Activated effector memory CD4-positive, alpha-beta T cell treated with Interleukin-2 at 50 U/mL for 16 hours (primary cell): ENCODE measurements around the gene GALNT6.
"Not testable (repeated sequence)": the region's sequence is repeated elsewhere in the genome, so short reads cannot be mapped to it uniquely, and the experiment has no call there.

Experiments
- DNase-seq: peaks from one replicate; pipeline ENCODE4 v3.0.0-alpha.2; 2020

Gene GALNT6

DNA sequence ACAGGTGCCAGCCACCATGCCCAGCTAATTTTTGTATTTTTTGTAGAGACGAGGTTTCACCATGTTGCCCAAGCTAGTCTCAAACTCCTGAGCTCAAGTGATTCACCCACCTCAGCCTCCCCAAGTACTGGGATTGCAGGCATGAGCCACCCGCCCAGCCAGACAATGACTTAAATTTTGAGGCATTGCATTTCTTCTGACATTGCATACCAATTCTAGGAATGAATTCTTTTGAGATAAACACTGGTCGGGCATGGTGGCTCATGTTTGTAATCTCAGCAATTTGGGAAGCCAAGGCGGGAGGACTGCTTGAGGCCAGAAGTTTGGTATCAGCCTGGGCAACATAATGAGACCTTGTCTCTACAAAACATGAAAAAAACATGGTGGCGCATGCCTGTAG is 42.2 kb downstream of the GALNT6 start:
- DNase-seq: no peak

DNA sequence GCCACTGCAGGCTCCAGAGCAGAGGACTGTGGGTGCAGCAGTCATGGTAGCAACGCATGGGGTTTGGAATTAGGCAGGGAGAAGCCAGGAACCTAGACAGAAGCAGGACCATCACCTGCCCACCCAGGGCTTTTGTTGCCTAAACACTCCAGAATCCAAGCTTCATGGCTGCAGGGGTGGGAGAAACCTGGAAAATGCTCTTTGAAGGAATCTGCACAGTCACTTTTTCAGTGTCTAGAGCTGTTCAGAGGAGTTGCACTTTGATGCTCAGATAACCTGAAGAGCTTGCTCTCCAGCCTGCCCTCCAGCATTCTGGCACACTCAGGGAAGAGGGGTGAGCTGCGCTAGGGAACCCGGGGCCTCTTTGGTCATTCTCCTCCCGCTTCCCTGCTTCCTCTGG is 43.1 kb downstream of the GALNT6 start:
- no peak for DNase-seq

DNA sequence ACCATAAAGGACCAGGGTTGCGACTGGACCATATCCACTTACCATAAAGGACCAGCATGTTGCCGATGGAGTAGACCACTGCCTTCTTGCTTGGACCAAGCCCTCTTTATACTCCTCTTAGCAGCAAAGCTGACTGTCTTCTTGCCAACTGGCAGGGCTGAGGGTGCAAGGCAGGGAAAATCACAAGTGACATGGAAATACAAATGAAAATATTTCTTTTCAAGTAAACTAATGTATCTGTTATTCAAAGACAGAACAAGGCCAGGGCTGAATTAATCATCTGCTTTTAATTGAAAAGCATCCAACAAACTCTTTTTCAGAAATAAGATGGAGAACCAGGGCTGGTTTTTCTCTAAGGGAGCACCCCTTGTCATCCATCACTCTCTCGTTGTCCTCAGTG is 44.6 kb downstream of the GALNT6 start, which contains the start of gene CELA1:
TSS of gene CELA1 (minus strand) at position 99 of the 400 bp plus-strand sequence. CDS start at position 58, 41 bp downstream.
- DNase-seq: no peak

DNA sequence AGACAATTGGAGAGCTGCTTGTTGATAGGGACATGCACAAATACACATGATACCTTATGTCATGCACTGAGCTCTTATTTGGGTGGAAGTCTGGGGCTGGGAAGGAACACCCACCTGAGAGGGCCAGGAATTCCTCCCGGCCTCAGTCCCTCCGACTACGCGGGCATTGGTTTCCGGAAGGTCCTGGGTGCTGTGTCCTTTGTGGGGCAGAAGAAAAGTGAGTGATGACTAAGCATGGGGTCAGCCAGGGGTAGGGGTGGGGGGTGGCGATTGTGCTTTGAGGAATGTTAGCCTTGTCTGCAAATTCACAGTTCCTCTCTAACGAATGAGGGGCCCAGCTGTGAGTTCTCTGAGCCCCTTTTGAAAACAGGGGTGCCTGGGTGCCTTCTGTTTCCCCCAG is 45.5 kb downstream of the GALNT6 start:
- no peak for DNase-seq

DNA sequence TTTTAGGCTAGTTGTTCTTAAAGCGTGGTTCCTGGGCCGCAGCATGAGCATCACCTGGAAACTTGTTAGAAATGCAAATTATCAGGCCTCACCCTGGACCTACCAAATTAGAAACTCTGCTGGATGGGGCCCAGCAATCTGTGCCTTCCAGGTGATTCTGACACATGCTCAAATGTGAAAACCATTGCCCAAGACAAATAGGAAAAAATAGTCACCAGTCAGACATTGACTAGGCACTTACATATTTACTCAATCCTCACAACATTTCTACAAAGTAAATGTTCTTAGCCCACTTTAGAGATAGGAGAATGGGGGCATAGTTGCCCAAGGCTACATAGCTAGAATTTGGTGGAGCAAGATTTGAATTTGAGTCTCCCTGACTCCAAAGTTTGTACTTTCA is 48.0 kb downstream of the GALNT6 start:
- DNase-seq: no peak

DNA sequence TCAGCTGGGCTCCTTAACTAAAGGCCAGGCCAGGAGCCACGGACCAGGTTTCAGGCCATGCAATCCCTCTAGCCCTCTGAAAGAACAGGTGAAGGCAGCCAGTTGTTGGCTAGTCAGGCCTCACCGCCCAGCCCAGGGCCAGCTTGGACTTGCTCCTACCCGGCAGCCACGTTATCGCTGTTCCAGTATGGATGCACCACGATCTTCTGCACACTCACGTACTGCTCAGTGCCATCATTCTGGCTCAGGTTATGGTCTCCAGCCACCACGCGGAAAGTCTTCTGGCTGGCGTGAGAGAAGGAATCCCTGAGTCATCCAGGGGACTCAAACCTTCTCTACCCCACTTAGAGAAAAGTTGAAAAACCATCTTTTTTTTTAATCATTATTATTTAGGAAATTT is 48.8 kb downstream of the GALNT6 start:
- no peak for DNase-seq

DNA sequence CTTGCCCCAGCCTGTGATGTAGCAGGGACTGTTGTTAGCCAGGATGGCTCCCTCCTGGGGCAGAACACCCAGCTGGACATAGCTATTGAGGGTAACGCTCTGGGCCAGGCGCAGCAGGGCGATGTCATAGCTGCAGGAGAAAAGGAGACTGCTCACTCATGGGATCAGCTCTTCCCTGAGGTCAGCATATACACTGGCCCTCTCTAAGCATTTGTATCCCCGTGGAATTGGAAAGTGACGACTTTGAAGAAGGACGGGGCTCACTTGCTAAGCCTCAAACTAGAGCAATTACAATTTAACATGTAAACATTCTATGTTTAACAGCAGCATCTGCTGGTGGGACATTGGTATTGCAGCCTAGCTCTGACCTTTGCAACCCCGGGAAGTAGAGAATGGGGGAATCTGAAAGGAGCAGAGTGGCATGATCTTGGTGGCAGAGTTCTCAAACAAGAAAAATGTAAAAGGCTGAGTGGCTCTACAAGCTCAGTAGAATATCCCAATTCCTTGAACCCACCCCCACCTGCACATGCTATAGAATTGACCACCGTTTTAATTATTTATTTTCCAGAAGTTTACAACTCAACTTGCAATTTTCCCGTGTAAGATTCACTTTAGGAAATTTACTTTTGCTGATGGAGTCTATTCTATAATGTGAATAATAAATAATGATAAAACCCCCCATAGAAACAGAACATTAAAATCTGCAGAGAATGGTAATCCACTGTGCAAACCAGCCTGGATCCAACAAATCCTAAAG is 49.8 kb downstream of the GALNT6 start:
- peak; percentile 51 for DNase-seq

DNA sequence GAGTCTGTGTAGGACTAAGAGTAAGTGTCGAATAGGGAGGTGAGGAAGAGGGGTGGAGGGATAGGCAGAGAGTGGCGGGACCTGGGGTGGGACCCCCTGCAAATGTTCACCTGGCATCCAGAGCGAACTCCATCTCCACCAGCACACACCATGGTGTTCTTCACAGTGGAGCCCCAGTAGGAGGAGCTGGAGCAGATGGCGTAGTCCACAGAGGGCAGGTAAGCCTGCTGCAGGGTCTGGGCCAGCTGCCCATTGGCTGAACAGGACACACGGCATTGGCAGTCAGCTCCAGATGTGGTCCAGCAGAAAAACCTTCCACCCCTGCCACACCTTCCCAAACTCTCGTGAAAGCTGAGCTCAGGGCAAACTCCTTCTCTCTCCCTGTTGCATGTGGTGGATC is 51.5 kb downstream of the GALNT6 start:
- no peak for DNase-seq

DNA sequence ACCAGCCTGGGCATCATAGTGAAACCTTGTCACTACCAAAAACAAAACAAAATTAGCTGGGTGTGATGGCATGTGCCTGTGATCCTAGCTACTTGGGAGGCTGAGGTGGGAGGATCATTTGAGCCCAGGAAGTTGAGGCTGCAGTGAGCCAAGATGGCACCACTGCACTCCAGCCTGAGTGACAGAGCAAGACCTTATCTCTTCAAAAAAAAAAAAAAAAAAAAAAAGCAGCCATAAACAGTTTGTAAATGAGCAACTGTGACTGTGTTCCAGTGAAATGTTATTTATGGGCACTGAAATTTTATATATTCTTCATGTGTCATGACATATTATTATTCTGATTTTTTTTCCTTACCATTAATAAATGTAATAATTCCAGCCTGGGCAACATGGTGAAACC is 53.9 kb downstream of the GALNT6 start:
- not testable (repeated sequence) for DNase-seq

DNA sequence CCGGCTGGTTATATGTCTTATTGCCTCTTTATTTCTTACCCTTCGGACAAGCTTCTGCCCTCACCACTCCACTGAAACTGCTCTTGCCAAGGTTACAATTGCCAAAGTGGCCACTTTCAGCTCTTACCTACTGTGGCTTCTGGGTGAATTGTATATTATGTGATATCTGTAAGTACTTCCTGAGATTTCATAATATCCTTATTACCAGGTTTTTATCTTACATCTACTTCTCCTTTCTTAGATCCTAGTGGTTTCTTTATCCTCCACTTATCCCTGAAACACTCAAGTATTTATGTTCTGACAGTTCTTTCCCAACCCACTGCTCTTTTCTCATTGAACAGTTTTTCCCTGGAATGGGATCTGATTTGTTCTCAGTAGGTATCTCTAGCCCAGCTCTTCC is 55.3 kb downstream of the GALNT6 start:
- DNase-seq: no peak

DNA sequence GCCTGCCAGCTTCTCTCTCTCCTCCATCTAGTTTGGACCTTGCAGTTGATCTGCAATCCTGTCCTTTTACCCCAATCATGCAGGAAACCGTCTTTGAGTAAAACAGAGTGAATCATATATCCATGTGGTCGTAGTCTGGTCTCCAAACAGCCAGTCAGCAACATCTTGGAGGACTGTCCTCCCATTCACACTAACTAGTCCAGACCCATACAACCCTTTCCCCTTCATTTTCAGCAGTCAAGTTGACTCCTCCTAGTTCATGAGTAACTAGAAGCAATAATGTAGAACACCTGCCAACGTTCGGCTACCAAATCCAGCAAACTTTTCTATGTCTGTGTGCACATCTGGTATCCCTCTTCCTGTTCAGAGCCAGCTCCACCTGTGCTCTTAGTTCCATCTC is 56.4 kb downstream of the GALNT6 start:
- no peak for DNase-seq

DNA sequence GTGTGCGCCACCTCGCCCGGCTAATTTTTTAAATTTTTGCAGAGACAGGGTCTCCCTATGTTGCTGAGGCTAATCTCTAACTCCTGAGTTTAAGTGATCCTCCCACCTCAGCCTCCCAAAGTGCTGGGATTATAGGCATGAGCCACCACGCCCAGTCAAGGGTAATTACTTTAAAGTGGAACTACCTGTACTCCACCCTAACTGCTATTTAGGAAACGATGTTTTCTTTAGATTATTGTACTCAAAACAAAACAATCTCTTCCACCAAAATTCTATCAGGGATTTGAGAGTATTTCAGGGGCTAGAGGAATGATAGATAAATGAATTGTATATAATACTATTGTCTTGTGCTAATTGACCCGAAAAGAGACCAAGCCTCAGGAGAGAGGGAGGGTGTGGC is 57.7 kb downstream of the GALNT6 start:
- DNase-seq: no peak

DNA sequence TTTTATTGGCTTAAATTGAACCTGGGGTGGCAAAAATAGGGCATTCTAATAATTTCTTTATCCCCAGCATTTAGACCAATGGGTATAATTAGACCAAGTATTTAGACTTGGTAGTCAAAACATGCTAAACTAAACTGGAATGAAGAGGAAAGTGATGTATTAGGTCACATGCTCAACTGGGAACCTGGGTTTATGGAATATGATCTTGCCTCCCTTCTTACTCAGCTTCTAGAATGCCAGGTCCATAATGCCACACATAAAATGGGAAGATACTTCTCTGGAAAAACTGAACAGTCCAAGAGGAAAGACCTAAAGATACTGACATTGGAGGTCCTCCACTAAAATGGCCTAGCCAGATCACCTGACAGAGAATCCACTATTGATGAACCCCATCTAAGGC is 61.0 kb downstream of the GALNT6 start:
- no peak for DNase-seq

DNA sequence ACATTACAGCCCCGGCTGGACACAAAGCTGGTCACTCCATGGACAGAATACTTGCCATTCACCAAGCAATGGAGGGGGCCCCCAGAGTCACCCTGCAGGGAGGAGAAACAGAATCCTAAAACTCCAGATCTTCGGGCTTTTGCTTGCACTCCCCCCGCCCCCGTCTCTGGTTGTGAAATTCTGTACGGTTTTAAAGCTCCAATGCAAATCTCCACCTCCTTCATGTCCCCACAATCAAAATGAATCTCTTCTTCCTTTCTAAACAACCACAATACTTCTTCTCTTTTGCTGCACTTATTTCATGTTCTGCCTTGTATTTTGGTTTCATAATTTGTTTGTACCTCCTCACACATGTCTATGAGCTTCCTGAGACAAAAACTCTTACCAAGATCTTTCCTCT is 61.5 kb downstream of the GALNT6 start:
- DNase-seq: no peak

DNA sequence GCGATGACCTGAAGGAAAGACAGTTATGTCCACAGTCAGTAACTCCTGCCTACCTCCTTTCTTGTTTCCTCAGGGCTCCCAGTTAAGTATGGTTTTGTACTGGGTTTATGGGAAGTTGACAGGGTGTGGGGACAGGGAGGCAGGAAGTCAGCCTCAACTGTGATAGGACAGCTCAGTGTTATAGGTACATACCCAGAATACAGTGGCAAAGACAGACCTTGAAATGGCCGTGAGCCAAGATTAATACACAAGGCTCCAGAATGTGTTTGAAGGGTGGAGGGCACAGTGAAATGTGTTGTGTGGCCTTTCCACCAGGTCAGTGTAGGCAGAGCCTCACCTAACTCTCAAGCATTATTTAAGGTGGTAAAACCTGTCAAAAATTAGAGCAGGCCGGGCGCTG is 62.6 kb downstream of the GALNT6 start:
- DNase-seq: no peak

DNA sequence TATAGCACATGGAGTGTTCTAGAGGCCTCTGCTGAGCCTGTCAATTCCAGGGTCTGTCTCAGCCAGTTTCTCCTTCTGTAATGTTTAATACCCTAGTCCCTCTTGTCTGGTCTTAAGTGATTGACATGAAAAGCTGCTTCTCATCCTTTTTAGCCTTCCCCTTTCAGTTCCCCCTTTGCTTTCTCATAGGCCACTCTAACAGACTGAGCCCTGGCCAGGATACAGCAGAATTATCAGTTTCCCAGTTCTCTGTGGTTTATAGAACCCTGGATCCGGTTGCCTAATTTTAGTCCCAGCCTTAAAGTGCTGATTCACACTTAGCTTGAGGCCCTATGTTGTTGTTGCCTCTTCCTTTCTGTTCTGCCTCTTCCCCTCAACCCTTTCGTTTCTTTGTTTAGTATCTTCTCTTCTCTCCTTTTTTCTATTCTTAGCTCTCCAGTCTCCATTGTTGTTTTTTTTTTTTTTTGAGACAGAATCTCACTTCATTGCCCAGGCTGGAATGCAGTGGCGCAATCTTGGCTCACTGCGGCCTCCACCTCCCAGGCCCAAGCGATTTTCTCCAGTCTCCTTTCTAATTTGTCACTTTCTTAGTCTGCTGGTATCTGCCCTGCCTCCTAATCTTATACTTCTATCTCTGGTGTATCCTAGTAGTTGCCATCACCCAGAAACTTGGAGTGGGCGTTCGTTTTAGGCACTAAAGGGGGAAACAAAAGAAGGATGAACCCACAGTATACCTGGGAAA is 64.3 kb downstream of the GALNT6 start:
- no peak for DNase-seq

DNA sequence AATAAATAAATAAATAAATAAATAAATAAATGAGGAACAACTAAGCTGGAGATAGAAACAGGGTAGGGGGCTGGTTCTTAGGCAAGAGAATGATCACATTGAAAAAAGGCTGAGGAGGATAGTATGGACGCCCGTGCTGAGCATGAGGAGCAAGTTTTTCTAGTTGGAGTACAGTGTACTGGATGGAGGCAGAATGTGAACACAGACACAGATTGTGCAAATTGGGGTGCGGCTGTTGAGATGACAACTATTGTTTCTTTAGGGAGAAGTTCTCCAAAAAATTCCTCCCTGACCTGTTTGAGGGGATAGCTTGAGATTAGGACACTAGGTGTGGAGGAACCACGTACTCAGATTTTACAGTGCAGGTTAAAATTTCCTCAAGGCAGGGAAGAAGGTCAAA is 66.3 kb downstream of the GALNT6 start:
- no peak for DNase-seq

DNA sequence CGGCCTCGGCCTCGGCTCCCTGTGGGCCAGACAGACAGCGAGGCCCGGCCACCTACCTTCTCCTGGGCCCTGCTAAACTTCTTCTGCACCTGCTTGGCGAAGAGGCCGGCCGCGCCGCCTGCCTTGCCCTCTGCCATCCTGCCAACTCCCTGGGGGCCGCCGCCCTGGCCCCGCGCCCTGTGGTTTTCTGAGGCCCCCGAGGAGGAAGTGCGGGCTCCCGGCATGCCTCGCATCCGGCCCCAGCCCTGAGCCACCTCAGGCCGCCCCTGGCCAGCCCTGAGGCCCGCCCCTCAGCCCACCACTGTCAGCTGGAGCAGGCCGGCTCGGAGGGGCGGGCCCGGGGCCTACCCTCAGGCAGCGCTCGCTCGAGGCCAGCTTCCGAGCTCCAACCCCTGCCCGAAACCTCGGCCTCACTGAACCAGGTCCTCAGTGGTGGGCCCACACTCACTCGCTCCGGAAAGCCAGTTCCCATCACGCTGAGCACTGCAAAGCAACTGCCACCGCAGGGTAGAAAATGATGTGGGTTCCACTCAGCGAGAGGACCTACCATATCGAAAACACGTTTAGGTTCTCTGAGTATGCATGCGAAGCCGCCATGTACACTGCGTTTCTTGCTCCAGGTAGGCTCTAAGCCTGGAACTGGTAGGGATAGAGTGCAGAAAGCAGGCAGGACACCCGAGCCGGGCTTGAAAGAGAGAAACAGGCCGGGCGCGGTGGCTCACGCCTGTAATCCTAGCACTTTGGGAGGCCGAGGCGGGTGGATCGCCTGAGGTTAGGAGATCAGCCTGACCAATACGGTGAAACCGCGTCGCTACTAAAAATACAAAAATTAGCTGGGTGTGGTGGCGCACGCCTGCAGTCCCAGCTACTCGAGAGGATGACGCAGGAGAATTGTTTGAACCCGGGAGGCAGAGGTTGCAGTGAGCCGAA is 67.0 kb downstream of the GALNT6 start, which contains the start of gene BIN2:
TSS of gene BIN2 (minus strand) at position 209 of the 930 bp plus-strand sequence. CDS start at position 137, 72 bp downstream.
- peak; percentile 74 for DNase-seq

DNA sequence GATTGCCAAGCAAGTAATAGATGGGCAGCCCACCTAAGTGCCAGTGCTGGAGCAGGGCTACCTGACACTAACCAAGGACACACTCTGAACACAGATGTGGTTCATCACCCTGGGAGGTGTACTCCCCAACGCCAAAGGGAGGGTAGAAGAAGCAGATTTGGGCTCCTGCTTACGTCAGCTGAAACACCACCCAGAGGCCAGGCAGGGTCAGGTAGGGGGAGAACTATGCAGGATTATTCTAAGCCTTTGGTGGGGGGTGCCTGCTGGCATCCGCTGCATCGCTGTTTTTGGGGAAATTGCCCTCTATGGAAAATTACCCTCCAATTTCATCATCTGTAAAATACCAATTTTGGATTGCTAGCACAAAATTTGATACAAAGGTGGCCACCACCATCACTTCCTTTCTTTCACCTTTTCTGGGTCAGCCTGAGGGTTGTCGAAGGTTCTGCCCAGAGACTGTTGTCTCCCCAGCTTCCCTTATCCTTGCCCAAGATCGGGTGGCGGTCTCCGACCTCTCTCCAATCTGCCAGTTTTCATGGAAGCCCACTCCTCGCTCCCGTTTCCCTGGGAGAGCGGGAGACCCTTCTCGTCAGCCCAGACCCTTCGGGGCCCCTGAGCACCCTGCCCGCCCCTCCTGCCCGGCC is 67.8 kb downstream of the GALNT6 start:
- peak; percentile 54 for DNase-seq

DNA sequence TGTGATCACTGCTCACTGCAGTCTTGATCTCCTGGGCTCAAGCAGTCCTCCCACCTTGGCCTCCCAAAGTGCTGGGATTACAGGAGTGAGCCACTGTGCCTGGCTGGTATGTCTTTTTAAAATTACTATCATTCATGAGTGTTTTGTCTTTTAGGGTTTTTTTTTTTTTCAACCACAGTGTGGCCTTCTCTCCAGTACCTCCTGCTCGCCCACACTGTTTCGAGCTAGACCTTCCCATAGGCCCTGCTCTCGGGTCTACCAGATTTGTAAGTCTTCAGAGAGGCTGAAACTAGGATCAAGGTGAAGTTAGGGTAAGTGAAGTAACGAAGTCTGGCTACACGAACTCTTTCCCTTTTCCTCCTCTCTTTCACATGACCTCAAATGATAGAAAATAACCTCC is 68.8 kb downstream of the GALNT6 start:
- DNase-seq: no peak

DNA sequence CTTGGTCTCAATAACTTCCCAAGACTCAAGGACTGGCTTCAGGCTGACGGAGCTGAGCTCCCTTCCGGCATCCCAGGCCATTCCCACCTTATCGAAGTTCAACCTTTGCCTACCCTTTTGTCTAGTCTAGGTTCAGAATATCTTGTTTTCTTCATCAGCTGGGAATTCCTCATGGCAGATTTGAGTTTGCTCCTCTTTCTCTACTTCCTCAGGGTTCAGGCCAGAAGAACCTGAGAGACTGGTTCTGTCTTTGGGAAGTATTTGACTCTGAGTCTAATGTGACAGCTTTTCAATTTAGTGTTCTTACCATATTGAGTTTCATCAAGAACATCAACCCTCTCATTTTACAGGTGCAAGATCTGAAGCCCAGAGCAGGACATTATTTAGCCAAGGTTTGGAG is 69.3 kb downstream of the GALNT6 start:
- DNase-seq: no peak

DNA sequence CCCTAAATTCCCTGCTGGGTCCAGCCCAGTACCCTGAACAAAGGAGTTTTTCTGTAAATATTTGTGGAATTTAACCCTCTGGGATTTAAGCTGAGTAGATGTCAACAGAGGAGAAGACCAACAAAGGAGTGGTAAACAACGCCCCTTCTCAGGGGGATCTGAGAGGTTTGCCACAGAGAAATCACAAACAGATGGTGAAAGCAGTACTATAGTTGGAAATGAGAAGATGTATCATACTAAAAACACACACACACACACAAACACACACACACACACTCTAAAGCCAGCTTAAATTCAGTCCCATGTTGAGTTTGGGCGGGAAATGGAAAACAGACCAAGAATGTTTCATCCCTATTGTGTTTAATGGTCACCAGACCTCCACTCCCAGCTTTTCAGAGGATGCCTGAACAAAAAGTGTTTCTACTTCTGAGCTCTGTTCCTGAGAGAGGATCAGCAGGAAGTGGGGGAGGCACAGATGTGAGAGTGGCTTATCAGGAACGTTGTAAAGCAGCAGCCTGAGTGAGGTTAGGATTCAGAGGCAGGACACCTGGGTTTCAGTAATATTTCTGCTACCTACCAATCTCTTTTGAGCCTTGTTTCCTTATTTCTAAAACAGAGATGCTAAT is 70.4 kb downstream of the GALNT6 start:
- DNase-seq: no peak
